HS-5 (cell line): ENCODE results near the gene AJM1.
"Not testable (repeated sequence)": the region's sequence is repeated elsewhere in the genome, so short reads cannot be mapped to it uniquely, and the experiment has no call there.

Source experiments
- DNase-seq: peaks from one replicate; pipeline ENCODE4 v3.0.0-alpha.2; 2012; ENCODE audit warnings: low read depth

The AJM1 gene

GRCh38 chr9:136880651-136881050 is 38.4 kb downstream of the AJM1 start:
- no peak for DNase-seq

GRCh38 chr9:136881691-136882108 is 39.4 kb downstream of the AJM1 start:
- DNase-seq, result no peak

GRCh38 chr9:136882109-136882946 is 40.0 kb downstream of the AJM1 start:
- peak; percentile 64 for DNase-seq

- not testable (repeated sequence) for DNase-seq
These were observed 40.6 kb downstream of the AJM1 start for GRCh38 chr9:136882947-136883283.

GRCh38 chr9:136883670-136884069 is 41.4 kb downstream of the AJM1 start:
- DNase-seq, result not testable (repeated sequence)

- peak; percentile 96 for DNase-seq
These were observed 43.8 kb downstream of the AJM1 start, which contains the start of gene TRAF2 for GRCh38 chr9:136885950-136886578. TRAF2 (plus strand) TSS chr9:136886516; CDS start chr9:136898741, 12,225 bp downstream.

GRCh38 chr9:136886610-136887597 is 44.6 kb downstream of the AJM1 start:
- no peak for DNase-seq

GRCh38 chr9:136888454-136888853 is 46.2 kb downstream of the AJM1 start:
- no peak for DNase-seq

GRCh38 chr9:136889858-136890257 is 47.6 kb downstream of the AJM1 start:
- DNase-seq, result no peak

GRCh38 chr9:136890661-136891060 is 48.4 kb downstream of the AJM1 start:
- DNase-seq, result no peak
